Measurements from ENCODE around the gene ALKBH1. TPM values are rescaled to one million over a fixed set of nuclear protein-coding genes. Genes with fewer than 3 reads are reported as not detected.

ALKBH1 gene
- total and polyA plus RNA-seq, 2 donors (not counting 1 experiment from before 2014, with no cell fraction given), result 8.8 to 21.8 TPM

DNA sequence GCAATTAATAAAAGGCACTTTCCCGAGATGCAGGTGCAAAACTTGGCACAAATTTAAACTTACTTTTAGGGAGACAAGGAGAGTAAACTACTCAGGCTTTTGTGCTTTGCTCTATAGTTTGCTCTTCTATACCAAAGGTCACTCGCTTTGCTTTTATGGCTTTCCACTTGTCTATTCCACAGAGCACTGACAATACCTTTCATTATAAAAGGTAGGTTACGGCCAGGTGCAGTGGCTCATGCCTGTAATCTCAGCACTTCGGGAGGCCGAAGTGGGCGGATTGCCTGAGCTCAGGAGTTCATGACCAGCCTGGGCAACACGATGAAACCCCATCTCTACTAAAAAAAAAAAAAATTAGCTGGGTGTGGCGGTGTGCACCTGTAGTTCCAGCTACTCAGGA is 32.9 kb downstream of the ALKBH1 start:
- Histone ChIP-seq H3K79me2 (ENCODE audit: control insufficient read depth, insufficient read depth, low read length) (no peaks in the 10 kb centered on the region), H3K4me2 (replicated peaks; ENCODE audit: low read depth, low read length, poor library complexity, severe bottlenecking) (no peak overlapping the region), H4K20me1 (ENCODE audit: control insufficient read depth, insufficient read depth, low read length, poor library complexity, severe bottlenecking) (no peaks in the 10 kb centered on the region), H3K9me3 (ENCODE audit: control extremely low read depth in 1 of 3, control insufficient read depth in 2 of 3, insufficient read depth in 1 of 3, low read length in 2 of 3) (no peaks in the 10 kb centered on the region), H3K4me3 (ENCODE audit: control extremely low read depth in 1 of 5, extremely low read depth in 1 of 5, insufficient read depth in 1 of 5, low read depth in 2 of 5, low read length in 4 of 5) (no peak overlapping the region), H2AFZ (ENCODE audit: insufficient read depth, low read depth, low read length, poor library complexity, severe bottlenecking) (no peak overlapping the region), H3K9ac (ENCODE audit: low read length) (no peak overlapping the region), H3K27ac (ENCODE audit: low read length in 2 of 2) (no peak overlapping the region), H3K27me3 (replicated peaks in 1 of 4; ENCODE audit: control extremely low read depth in 1 of 4, control insufficient read depth in 3 of 4, insufficient read depth in 4 of 4, low read length in 3 of 4) (no peaks in the 10 kb centered on the region), H3K36me3 (replicated peaks in 1 of 2; ENCODE audit: control extremely low read depth in 1 of 2, control insufficient read depth in 1 of 2, extremely low read depth in 1 of 2, insufficient read depth in 2 of 2, low read length in 1 of 2) (peaks cover 9 to 27% of the 10 kb centered on the region in 2 experiments), H3K4me1 (ENCODE audit: control insufficient read depth in 2 of 2, insufficient read depth in 2 of 2, low read length in 2 of 2) (no peaks in the 10 kb centered on the region)
- H3K4me1 Mint-ChIP-seq, result no peaks in the 10 kb centered on the region
- ChIA-PET POLR2A (no interaction called here), CTCF (no interaction called here)
- no peak for ATAC-seq (ENCODE audit: low read depth)
- H3K9me3 Mint-ChIP-seq (ENCODE audit: insufficient read depth), result no peaks in the 10 kb centered on the region
- 100% methylated on average over 2 of the region's 8 CpGs for WGBS (ENCODE audit: insufficient coverage)
- TF ChIP-seq, protein P1, sequence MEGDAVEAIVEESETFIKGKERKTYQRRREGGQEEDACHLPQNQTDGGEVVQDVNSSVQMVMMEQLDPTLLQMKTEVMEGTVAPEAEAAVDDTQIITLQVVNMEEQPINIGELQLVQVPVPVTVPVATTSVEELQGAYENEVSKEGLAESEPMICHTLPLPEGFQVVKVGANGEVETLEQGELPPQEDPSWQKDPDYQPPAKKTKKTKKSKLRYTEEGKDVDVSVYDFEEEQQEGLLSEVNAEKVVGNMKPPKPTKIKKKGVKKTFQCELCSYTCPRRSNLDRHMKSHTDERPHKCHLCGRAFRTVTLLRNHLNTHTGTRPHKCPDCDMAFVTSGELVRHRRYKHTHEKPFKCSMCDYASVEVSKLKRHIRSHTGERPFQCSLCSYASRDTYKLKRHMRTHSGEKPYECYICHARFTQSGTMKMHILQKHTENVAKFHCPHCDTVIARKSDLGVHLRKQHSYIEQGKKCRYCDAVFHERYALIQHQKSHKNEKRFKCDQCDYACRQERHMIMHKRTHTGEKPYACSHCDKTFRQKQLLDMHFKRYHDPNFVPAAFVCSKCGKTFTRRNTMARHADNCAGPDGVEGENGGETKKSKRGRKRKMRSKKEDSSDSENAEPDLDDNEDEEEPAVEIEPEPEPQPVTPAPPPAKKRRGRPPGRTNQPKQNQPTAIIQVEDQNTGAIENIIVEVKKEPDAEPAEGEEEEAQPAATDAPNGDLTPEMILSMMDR (IDR thresholded peaks at IDR 0.05), result no peak
- no peak for TF ChIP-seq EZH2 (IDR thresholded peaks at IDR 0.05; ENCODE audit: borderline replicate concordance, insufficient read depth, low read depth, low read length, poor library complexity, severe bottlenecking)
- no peak overlapping the region for H3K27ac Mint-ChIP-seq
- DNase-seq, result no peak
- intact Hi-C loops (cut with micrococcal nuclease), result no loop called here
- no peak overlapping the region for H3K4me3 Mint-ChIP-seq
- H3K27me3 Mint-ChIP-seq, result no peaks in the 10 kb centered on the region

DNA sequence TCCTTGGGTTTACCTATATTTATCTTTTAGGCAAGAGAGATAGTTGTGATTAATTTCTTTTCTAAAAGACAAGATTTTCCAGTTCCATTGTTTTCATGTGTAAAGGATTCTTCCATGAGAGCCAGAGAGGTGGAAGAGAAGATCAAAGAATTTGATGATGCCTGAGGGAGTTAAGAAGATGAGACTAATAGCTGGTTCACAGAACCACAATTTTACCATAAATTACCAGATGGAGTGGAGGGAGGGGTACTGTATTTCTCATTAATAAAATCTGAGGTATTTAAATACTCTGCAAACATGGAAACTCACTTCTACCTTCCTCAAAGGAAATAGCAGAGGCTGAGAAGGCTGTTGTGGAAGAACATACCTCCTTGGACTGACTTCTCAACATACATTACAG is 34.6 kb downstream of the ALKBH1 start:
- H3K79me2 ChIP-seq (ENCODE audit: control insufficient read depth, insufficient read depth, low read length), result no peaks in the 10 kb centered on the region
- no peak overlapping the region for H3K4me3 ChIP-seq (ENCODE audit: control extremely low read depth in 1 of 5, extremely low read depth in 1 of 5, insufficient read depth in 1 of 5, low read depth in 2 of 5, low read length in 4 of 5)
- no peak overlapping the region for H3K4me2 ChIP-seq (replicated peaks; ENCODE audit: low read depth, low read length, poor library complexity, severe bottlenecking)
- H3K4me3 Mint-ChIP-seq, result no peak overlapping the region
- H3K36me3 ChIP-seq (replicated peaks in 1 of 2; ENCODE audit: control extremely low read depth in 1 of 2, control insufficient read depth in 1 of 2, extremely low read depth in 1 of 2, insufficient read depth in 2 of 2, low read length in 1 of 2), result peaks cover 9 to 27% of the 10 kb centered on the region in 2 experiments
- H4K20me1 ChIP-seq (ENCODE audit: control insufficient read depth, insufficient read depth, low read length, poor library complexity, severe bottlenecking), result no peaks in the 10 kb centered on the region
- no peak overlapping the region for H3K9ac ChIP-seq (ENCODE audit: low read length)
- POLR2A ChIA-PET, result no interaction called here
- no peak overlapping the region for H2AFZ ChIP-seq (ENCODE audit: insufficient read depth, low read depth, low read length, poor library complexity, severe bottlenecking)
- no peak for TF ChIP-seq EZH2 (IDR thresholded peaks at IDR 0.05; ENCODE audit: borderline replicate concordance, insufficient read depth, low read depth, low read length, poor library complexity, severe bottlenecking)
- TF ChIP-seq, protein P1 (IDR thresholded peaks at IDR 0.05), result no peak
- DNase-seq (no peak), ATAC-seq (ENCODE audit: low read depth) (no peak)
- no peaks in the 10 kb centered on the region for H3K27me3 ChIP-seq (replicated peaks in 1 of 4; ENCODE audit: control extremely low read depth in 1 of 4, control insufficient read depth in 3 of 4, insufficient read depth in 4 of 4, low read length in 3 of 4)
- CTCF ChIA-PET, result no interaction called here
- no peaks in the 10 kb centered on the region for H3K4me1 ChIP-seq (ENCODE audit: control insufficient read depth in 2 of 2, insufficient read depth in 2 of 2, low read length in 2 of 2)
- H3K4me1 Mint-ChIP-seq, result no peaks in the 10 kb centered on the region
- no peaks in the 10 kb centered on the region for H3K9me3 ChIP-seq (ENCODE audit: control extremely low read depth in 1 of 3, control insufficient read depth in 2 of 3, insufficient read depth in 1 of 3, low read length in 2 of 3)
- H3K27ac Mint-ChIP-seq, result no peak overlapping the region
- no peaks in the 10 kb centered on the region for H3K27me3 Mint-ChIP-seq
- H3K27ac ChIP-seq (ENCODE audit: low read length in 2 of 2), result no peak overlapping the region
- no peaks in the 10 kb centered on the region for H3K9me3 Mint-ChIP-seq (ENCODE audit: insufficient read depth)
- intact Hi-C loops (cut with micrococcal nuclease), result no loop called here
